Measurements from ENCODE around the gene PMPCB.

Gene PMPCB

GRCh38 chr7:103344453-103345149 lies 47.4 kb downstream of the PMPCB start, which contains the start of gene DNAJC2:
DNAJC2 (minus strand) TSS chr7:103344767; CDS start chr7:103344622, 145 bp downstream.
- peaks cover 32% of the 10 kb centered on the region for H3K4me1 ChIP-seq
- in situ Hi-C loops (cut with MboI; ENCODE audit: low sequenced_read_pairs): no loop called here
- H3K36me3 ChIP-seq (replicated peaks): peaks cover 30% of the 10 kb centered on the region
- peak within 1 kb of the TSS; percentile 67 for H3K4me3 ChIP-seq
- DNase-seq (ENCODE audit: low spot score in 2 of 2): peak; percentile 87 to 91
- no peaks in the 10 kb centered on the region for H3K9me3 ChIP-seq
- no peaks in the 10 kb centered on the region for H3K27me3 ChIP-seq (ENCODE audit: low read depth)

DNA sequence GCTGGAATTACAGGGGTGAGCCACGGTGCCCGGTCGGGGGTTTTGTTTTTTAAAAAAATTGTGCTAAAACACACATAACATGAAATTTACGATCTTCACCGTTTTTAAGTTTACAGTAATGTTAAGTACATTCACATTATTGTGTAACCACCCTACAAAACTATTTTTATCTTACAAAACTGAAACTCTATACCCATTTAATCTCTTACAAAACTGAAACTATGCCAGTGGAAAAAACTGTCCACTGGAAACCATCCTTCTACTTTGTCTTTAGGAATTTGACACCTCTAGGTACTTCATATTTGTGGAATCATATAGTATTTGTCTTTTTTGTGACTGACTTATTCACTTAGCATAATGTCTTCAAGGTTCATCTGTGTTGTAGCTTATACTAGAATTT lies 49.2 kb downstream of the PMPCB start:
- in situ Hi-C loops (cut with MboI; ENCODE audit: low sequenced_read_pairs): no loop called here
- no peak for DNase-seq (ENCODE audit: low spot score in 2 of 2)
- H3K4me1 ChIP-seq: peaks cover 35% of the 10 kb centered on the region
- no peaks in the 10 kb centered on the region for H3K27me3 ChIP-seq (ENCODE audit: low read depth)
- peaks cover 19% of the 10 kb centered on the region for H3K36me3 ChIP-seq (replicated peaks)
- H3K4me3 ChIP-seq: no peak overlapping the region
- H3K9me3 ChIP-seq: no peaks in the 10 kb centered on the region

GRCh38 chr7:103347507-103348267 lies 50.5 kb downstream of the PMPCB start, which contains the start of gene PSMC2:
PSMC2 (plus strand) TSS chr7:103347643; CDS start chr7:103347712, 69 bp downstream.
- Histone ChIP-seq H3K36me3 (replicated peaks) (peaks cover 13% of the 10 kb centered on the region), H3K4me3 (peak within 1 kb of the TSS; percentile 66), H3K4me1 (peaks cover 35% of the 10 kb centered on the region), H3K27me3 (ENCODE audit: low read depth) (no peaks in the 10 kb centered on the region), H3K9me3 (no peaks in the 10 kb centered on the region)
- DNase-seq (ENCODE audit: low spot score in 2 of 2): peak; percentile 78 to 88
- in situ Hi-C loops (cut with MboI; ENCODE audit: low sequenced_read_pairs): no loop called here

DNA sequence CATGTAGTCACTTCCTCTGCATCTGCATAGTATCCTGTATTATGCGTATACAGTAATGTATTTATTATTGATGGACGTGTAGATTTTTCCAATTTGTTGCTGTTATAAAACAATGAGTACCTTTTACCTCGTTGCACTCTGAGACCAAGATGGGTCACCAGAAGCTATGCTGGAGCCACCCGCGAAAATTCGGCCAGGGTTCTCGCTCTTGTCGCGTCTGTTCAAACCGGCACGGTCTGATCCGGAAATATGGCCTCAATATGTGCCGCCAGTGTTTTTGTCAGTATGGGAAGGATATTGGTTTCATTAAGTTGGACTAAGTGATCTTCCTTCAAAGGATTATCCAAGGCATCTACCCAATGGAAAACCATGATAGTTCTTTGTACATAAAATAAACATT lies 51.2 kb downstream of the PMPCB start:
- H3K9me3 ChIP-seq: no peaks in the 10 kb centered on the region
- peaks cover 31% of the 10 kb centered on the region for H3K4me1 ChIP-seq
- DNase-seq (ENCODE audit: low spot score in 2 of 2): peak in 1 of 2 experiments; percentile 17
- peak overlapping the region; percentile 66 for H3K4me3 ChIP-seq
- H3K27me3 ChIP-seq (ENCODE audit: low read depth): no peaks in the 10 kb centered on the region
- in situ Hi-C loops (cut with MboI; ENCODE audit: low sequenced_read_pairs): no loop called here
- H3K36me3 ChIP-seq (replicated peaks): peaks cover 17% of the 10 kb centered on the region

DNA sequence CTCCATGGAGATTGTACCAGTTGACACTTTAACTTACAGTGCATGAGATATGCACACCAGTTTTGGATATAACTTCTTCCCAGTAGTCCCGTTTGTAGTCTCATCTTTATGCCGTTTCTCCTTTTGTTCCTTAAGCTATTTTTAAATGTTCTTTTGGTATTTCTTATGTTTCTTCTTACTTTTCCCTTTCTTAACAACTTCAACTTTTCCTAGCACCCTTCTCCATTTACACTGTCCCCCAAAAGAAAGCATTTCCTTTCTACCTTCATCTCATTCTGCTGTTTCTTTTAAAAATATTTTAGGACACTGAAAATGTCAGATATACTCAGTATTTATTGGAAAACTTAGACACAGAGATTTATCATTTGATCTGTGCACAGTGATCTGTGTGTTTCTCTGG lies 51.7 kb downstream of the PMPCB start:
- peaks cover 15% of the 10 kb centered on the region for H3K36me3 ChIP-seq (replicated peaks)
- peak overlapping the region; percentile 66 for H3K4me3 ChIP-seq
- H3K4me1 ChIP-seq: peaks cover 29% of the 10 kb centered on the region
- DNase-seq (ENCODE audit: low spot score in 2 of 2): no peak
- H3K9me3 ChIP-seq: no peaks in the 10 kb centered on the region
- in situ Hi-C loops (cut with MboI; ENCODE audit: low sequenced_read_pairs): no loop called here
- H3K27me3 ChIP-seq (ENCODE audit: low read depth): no peaks in the 10 kb centered on the region

GRCh38 chr7:103349805-103350204 lies 52.6 kb downstream of the PMPCB start:
- no peak for DNase-seq (ENCODE audit: low spot score in 2 of 2)
- no peaks in the 10 kb centered on the region for H3K27me3 ChIP-seq (ENCODE audit: low read depth)
- in situ Hi-C loops (cut with MboI; ENCODE audit: low sequenced_read_pairs): no loop called here
- H3K36me3 ChIP-seq (replicated peaks): peaks cover 20% of the 10 kb centered on the region
- H3K9me3 ChIP-seq: no peaks in the 10 kb centered on the region
- H3K4me1 ChIP-seq: peaks cover 29% of the 10 kb centered on the region
- H3K4me3 ChIP-seq: peak overlapping the region; percentile 66

Measured in HAP-1 (cell line).